Heart right ventricle (tissue), 16 donors: ENCODE results near the gene SCT. TPM values are rescaled to one million over a fixed set of nuclear protein-coding genes. Genes with fewer than 3 reads are reported as not detected.

Experiments
- ATAC-seq, 8 donors: fragments of 200-7000 bp; cut with Tn5 transposase; one replicate each; pipeline ENCODE4 v1.9.1; 2020; ENCODE audit warnings: mild to moderate bottlenecking in 8 of 8, moderate library complexity in 8 of 8, moderate number of reproducible peaks in 1 of 8
- DNase-seq, 2 donors: peaks; one replicate each; pipeline ENCODE4 v3.0.0-alpha.2; 2020
- H3K27ac ChIP-seq, 10 donors: fragments of 200-600 bp; sonication (generic) in 2 of 10; one replicate each; pipeline versions ENCODE4 v1.5.0 to v1.8.0; 2020 to 2022; ENCODE audit warnings: mild to moderate bottlenecking in 3 of 10
- H3K27me3 ChIP-seq, 7 donors: fragments of 200-600 bp; one replicate each; pipeline ENCODE4 v1.8.0; 2021 to 2022; ENCODE audit warnings: mild to moderate bottlenecking in 2 of 7
- H3K36me3 ChIP-seq, 9 donors: fragments of 200-600 bp; sonication (generic) in 1 of 9; one replicate each; pipeline versions ENCODE4 v1.5.0 to v1.8.0; 2020 to 2022; ENCODE audit warnings: mild to moderate bottlenecking in 2 of 9
- H3K4me1 ChIP-seq, 9 donors: fragments of 200-600 bp; sonication (generic) in 1 of 9; one replicate each; pipeline versions ENCODE4 v1.5.0 to v1.8.0; 2020 to 2022; ENCODE audit warnings: mild to moderate bottlenecking in 4 of 9
- H3K4me3 ChIP-seq, 10 donors: fragments of 200-600 bp; sonication (generic) in 2 of 10; one replicate each; pipeline versions ENCODE4 v1.5.0 to v1.8.0; 2020 to 2022; ENCODE audit warnings: mild to moderate bottlenecking in 7 of 10, moderate library complexity in 2 of 10
- H3K9me3 ChIP-seq, 11 donors: fragments of 200-600 bp in 10 of 11; sonication (generic) in 2 of 11; one replicate each; pipeline versions ENCODE4 v1.5.0 to v1.8.0; 2013 to 2022; ENCODE audit warnings: mild to moderate bottlenecking in 2 of 11, control low read depth in 1 of 11, moderate library complexity in 1 of 11
- CTCF ChIP-seq, 9 donors: fragments of 200-600 bp; sonication (generic) in 2 of 9; IDR thresholded peaks; one replicate each; pipeline versions ENCODE4 v1.5.0 to v1.8.0; 2021 to 2022; ENCODE audit warnings: antibody characterized with exemption in 9 of 9, mild to moderate bottlenecking in 5 of 9, moderate library complexity in 1 of 9
- WGBS, 2 donors: extraction: QIAGEN DNeasy Blood & Tissue Kit; methylation state at CpG; one replicate each; pipeline ENCODE4 v1.1.7; 2013; ENCODE audit warnings: inconsistent platforms in 1 of 2; 5-methylcytosine and 5-hydroxymethylcytosine counted together
- intact Hi-C, 10 donors: fragments of 100-400 bp; cut with DNase I; formaldehyde crosslinking; loops; one replicate each; pipeline versions ENCODE4 v1.11.1 to v1.14.2; 2022
- polyA plus RNA-seq, 2 donors: library from polyadenylated mRNA; stranded (reverse); fragments of 200-250 nt; gene quantifications; one replicate each; pipeline ENCODE4 v1.2.3, GENCODE V29; 2013
- total RNA-seq, 10 donors: library from RNA; stranded (reverse); fragmentation: NEBNext Ultra II Directional in 3 of 10; extraction: Animal tissue kit (Norgen Biotek cat#: 25700) in 3 of 10; gene quantifications; one replicate each; pipeline versions ENCODE4 v1.2.1 to v1.2.4, GENCODE V29; 2021 to 2023
- donor health status: Arrhythmogenic right ventricular cardiomyopathy.
- donor health status: ischemic (EF 13 %, LVEDD 7.1; RV severe dilation, severe dysfunction).
- donor health status: healthy with polysubstance abuse.
- donor health status: DM: no; HTN: yes; CAD: no.
- donor health status: DM: no; HTN: no; CAD: no.
- donor health status: ischemic (EF 25% LVEDD 6.9; RV normal size, moderate dysfunction).
- donor health status: ischemic (EF 25% LVEDD 5.7; RV mildly dilated, moderate dysfunction).
- donor health status: healthy.
- donor health status: DM: yes; HTN: yes; CAD: no.
- donor health status: Ischemic cardiomyopathy.
- donor health status: ischemic (EF 35%, LVEDD 5.7; RV mildly dilated, moderate dysfunction).
- donor health status: nonischemic (EF 11% LVEDD 7.7; RV severe dilation, severe dysfunction).
- donor health status: DM: yes; HTN: yes; CAD: no.
- donor health status: PGD.
- donor health status: ischemic (EF 29% LVEDD 5.4; RV normal size, mild dysfunction).
- donor health status: nonischemic (EF 23%, LVEDD 6.1; RV moderate dilation, normal function).

SCT gene
- total and polyA plus RNA-seq, 12 donors = 0.64 to 2.0 (median 1.00) TPM; not detected in 8

- peak in 3 of 8 donors; percentile 3 to 21 (median 6) for ATAC-seq
- Histone ChIP-seq H3K9me3 (no peaks in the 10 kb centered on the region), H3K27ac (peak overlapping the region in 6 of 10 donors; percentile 20 to 65 (median 38)), H3K4me3 (peak overlapping the region in 1 of 10 donors; percentile 3), H3K36me3 (peaks cover 3 to 100% (median 78%) of the 10 kb centered on the region in 9 donors), H3K27me3 (no peaks in the 10 kb centered on the region), H3K4me1 (peaks cover under 1 to 29% (median 13%) of the 10 kb centered on the region in 9 donors)
- WGBS, 2 donors = 75 to 76% methylated on average over 45 of the region's 45 CpGs
- DNase-seq = no peak
- no peak for TF ChIP-seq CTCF (IDR thresholded peaks at IDR 0.05)
- intact Hi-C loops = no loop called here
These were observed 18.9 kb downstream of the SCT start for GRCh38 chr11:607971-608659.

GRCh38 chr11:607020-607780 lies 19.8 kb downstream of the SCT start:
- no peak overlapping the region for H3K27ac ChIP-seq
- H3K4me3 ChIP-seq = no peak overlapping the region
- DNase-seq = no peak
- ATAC-seq = no peak
- intact Hi-C loops = no loop called here
- peaks cover 6 to 100% (median 69%) of the 10 kb centered on the region in 9 donors for H3K36me3 ChIP-seq
- 92 to 93% methylated on average over 35 of the region's 35 CpGs for WGBS, 2 donors
- TF ChIP-seq CTCF (IDR thresholded peaks at IDR 0.05) = no peak
- H3K27me3 ChIP-seq = no peaks in the 10 kb centered on the region
- H3K4me1 ChIP-seq = peaks cover 0 to 23% (median 13%) of the 10 kb centered on the region in 9 donors
- H3K9me3 ChIP-seq = no peaks in the 10 kb centered on the region

- no peak for TF ChIP-seq CTCF (IDR thresholded peaks at IDR 0.05)
- Histone ChIP-seq H3K9me3 (no peaks in the 10 kb centered on the region), H3K27ac (peak overlapping the region in 8 of 10 donors; percentile 36 to 66 (median 45)), H3K4me1 (peaks cover 0 to 23% (median 13%) of the 10 kb centered on the region in 9 donors), H3K27me3 (no peaks in the 10 kb centered on the region), H3K36me3 (peaks cover 6 to 100% (median 69%) of the 10 kb centered on the region in 9 donors), H3K4me3 (no peak overlapping the region)
- DNase-seq (peak; percentile 69 to 78), ATAC-seq (peak; percentile 46 to 95 (median 86))
- intact Hi-C loops = no loop called here
- 60% methylated on average over 16 to 19 of the region's 19 CpGs for WGBS, 2 donors
These were observed 20.7 kb downstream of the SCT start for GRCh38 chr11:606245-606644.

GRCh38 chr11:605286-606129 lies 21.5 kb downstream of the SCT start:
- peak in 2 of 8 donors; percentile 1 to 6 for ATAC-seq
- H3K4me3 ChIP-seq = no peak overlapping the region

More at GRCh38 chr11:605286-606129, 21.5 kb downstream of the SCT start:
- no peak for TF ChIP-seq CTCF (IDR thresholded peaks at IDR 0.05)
- H3K36me3 ChIP-seq = peaks cover 4 to 100% (median 67%) of the 10 kb centered on the region in 9 donors
- H3K4me1 ChIP-seq = peaks cover 0 to 23% (median 13%) of the 10 kb centered on the region in 9 donors
- no peaks in the 10 kb centered on the region for H3K9me3 ChIP-seq
- no peak for DNase-seq
- 91 to 92% methylated on average over 33 of the region's 33 CpGs for WGBS, 2 donors
- no peaks in the 10 kb centered on the region for H3K27me3 ChIP-seq
- peak overlapping the region in 8 of 10 donors; percentile 36 to 66 (median 45) for H3K27ac ChIP-seq
- intact Hi-C loops = loop anchor here in 1 of 10 donors (1.0 kb wide), 1 partner anchor 34 kb away; no protein-coding TSS in a partner anchor
